HepG2 (cell line): ENCODE results near the gene FBXO30.

Source experiments
- KDM5B ChIP-seq: sonication (generic); formaldehyde crosslinking; IDR thresholded peaks from 2 replicates; pipeline ENCODE4 v1.4.0; 2020; ENCODE audit warnings: missing genetic modification reagents, mild to moderate bottlenecking, borderline replicate concordance
- TF ChIP-seq, protein P1 (sequence below): sonication (generic); formaldehyde crosslinking; IDR thresholded peaks from 2 replicates; pipeline ENCODE4 v1.5.1; 2020; ENCODE audit warnings: mild to moderate bottlenecking, missing genetic modification reagents, moderate library complexity

DNA sequence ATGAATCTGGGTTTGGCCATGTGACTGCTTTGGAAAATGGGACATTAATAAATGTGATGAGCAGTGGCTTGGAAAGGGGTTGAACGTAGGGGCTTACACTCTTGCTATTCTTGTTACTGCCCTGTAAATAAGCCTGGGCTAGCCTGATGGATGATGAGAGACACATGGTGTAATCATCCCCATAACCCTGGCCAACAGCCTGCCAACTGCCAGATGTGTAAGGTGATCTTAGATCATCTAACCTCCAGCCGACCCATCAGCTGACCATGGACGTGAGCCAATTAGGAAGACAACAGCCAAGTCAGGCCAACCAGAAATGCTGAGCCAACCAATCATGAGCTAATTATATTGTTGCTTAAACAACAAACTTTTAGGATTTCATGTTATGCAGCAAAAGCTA, 25.2 kb downstream of the FBXO30 start:
- TF ChIP-seq, protein P1, sequence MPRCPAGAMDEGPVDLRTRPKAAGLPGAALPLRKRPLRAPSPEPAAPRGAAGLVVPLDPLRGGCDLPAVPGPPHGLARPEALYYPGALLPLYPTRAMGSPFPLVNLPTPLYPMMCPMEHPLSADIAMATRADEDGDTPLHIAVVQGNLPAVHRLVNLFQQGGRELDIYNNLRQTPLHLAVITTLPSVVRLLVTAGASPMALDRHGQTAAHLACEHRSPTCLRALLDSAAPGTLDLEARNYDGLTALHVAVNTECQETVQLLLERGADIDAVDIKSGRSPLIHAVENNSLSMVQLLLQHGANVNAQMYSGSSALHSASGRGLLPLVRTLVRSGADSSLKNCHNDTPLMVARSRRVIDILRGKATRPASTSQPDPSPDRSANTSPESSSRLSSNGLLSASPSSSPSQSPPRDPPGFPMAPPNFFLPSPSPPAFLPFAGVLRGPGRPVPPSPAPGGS (CRISPR knock-in tag), result no peak
- TF ChIP-seq KDM5B (CRISPR knock-in tag), result no peak
